SK-N-MC (cell line): Measurements from ENCODE around the gene PRKCG.

Experiments used
- EZH2 ChIP-seq: fragments of 200-600 bp; sonication (generic); IDR thresholded peaks from one replicate; pipeline ENCODE4 v1.6.1; 2017; ENCODE audit warnings: antibody characterized with exemption
- POLR2AphosphoS5 ChIP-seq: IDR thresholded peaks from 2 replicates; pipeline ENCODE4 v1.6.1; 2012; ENCODE audit warnings: mild to moderate bottlenecking, low read depth, low read length, borderline replicate concordance

DNA sequence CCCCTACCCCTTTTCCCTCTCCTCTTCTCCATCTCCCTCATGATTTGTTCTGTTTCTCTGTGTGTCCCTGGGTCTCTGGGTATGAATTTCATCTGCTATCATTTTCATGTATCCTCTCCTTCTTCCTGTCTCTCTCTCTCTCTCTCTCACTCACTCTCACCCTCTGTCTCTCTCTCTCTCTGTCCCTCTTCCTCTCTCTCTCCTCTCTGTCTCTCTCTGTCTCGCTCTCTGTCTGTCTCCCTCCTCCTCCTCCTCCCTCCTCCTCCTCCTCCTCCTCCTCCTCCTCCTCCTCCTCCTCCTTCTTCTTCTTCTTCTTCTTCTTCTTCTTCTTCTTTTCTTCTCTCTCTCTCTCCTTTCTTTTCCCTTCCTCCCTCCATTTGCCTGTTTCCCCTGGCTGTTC is 23.8 kb downstream of the PRKCG start:
- TF ChIP-seq EZH2 (no peak), POLR2AphosphoS5 (no peak)
